WTC11 (cell line): Measurements from ENCODE around the gene GPER1. TPM values are rescaled to one million over a fixed set of nuclear protein-coding genes. Genes with fewer than 3 reads are reported as not detected.

Experiments
- ATAC-seq: fragments of 200-7000 bp; cut with Tn5 transposase; 2 replicates; pipeline ENCODE4 v1.10.0; 2021; ENCODE audit warnings: mild to moderate bottlenecking, moderate library complexity
- CTCF ChIA-PET: fragments of 300-600 bp; sonication (Branson Sonifier 250); formaldehyde crosslinking; loops from one replicate; lab custom pipeline; 2021; ENCODE audit warnings: antibody characterized with exemption; lab: Charles Lee
- POLR2A ChIA-PET: fragments of 350-600 bp; sonication (Branson Sonifier 250); formaldehyde crosslinking; loops from one replicate; lab custom pipeline; 2021; ENCODE audit warnings: antibody characterized with exemption; lab: Charles Lee
- DNase-seq: peaks from one replicate; pipeline ENCODE4 v3.0.0; 2021; ENCODE audit warnings: low spot score
- H3K27ac Mint-ChIP-seq: 2 replicates; pipeline ENCODE4 v1.8.0; 2021; ENCODE audit warnings: mixed read lengths
- H3K27me3 Mint-ChIP-seq: 2 replicates; pipeline ENCODE4 v1.8.0; 2021; ENCODE audit warnings: low read depth, mild to moderate bottlenecking, moderate library complexity, mixed read lengths
- H3K36me3 Mint-ChIP-seq: 2 replicates; pipeline ENCODE4 v1.8.0; 2021; ENCODE audit warnings: mixed read lengths
- H3K4me1 Mint-ChIP-seq: 2 replicates; pipeline ENCODE4 v1.8.0; 2022; ENCODE audit warnings: mixed read lengths
- H3K4me3 Mint-ChIP-seq: 2 replicates; pipeline ENCODE4 v1.8.0; 2021; ENCODE audit warnings: mild to moderate bottlenecking, moderate library complexity, mixed read lengths
- H3K9me3 Mint-ChIP-seq: 2 replicates; pipeline ENCODE4 v1.8.0; 2021; ENCODE audit warnings: mixed read lengths
- ELF4 ChIP-seq: sonication (generic); formaldehyde crosslinking; IDR thresholded peaks from 2 replicates; pipeline ENCODE4 v1.8.1; 2022; ENCODE audit warnings: low read depth, mild to moderate bottlenecking, moderate library complexity, missing genetic modification reagents
- FOXP1 ChIP-seq: sonication (generic); formaldehyde crosslinking; IDR thresholded peaks from 2 replicates; pipeline ENCODE4 v1.8.0; 2022; ENCODE audit warnings: missing genetic modification reagents, mild to moderate bottlenecking, moderate library complexity, borderline replicate concordance
- JAZF1 ChIP-seq: fragments of 250-450 bp; sonication (Bioruptor Pico); IDR thresholded peaks from 2 replicates; pipeline ENCODE4 v1.9.0; 2021; ENCODE audit warnings: moderate library complexity, mild to moderate bottlenecking, inconsistent platforms
- JUN ChIP-seq: sonication (generic); formaldehyde crosslinking; IDR thresholded peaks from 2 replicates; pipeline ENCODE4 v1.8.0; 2023; ENCODE audit warnings: mild to moderate bottlenecking, missing genetic modification reagents
- NR3C1 ChIP-seq: sonication (generic); formaldehyde crosslinking; conservative IDR thresholded peaks from 2 replicates; pipeline ENCODE4 v1.8.1; 2023; ENCODE audit warnings: low read depth, mild to moderate bottlenecking, missing genetic modification reagents
- PRRX2 ChIP-seq: fragments of 250-450 bp; sonication (Bioruptor Pico); IDR thresholded peaks from 2 replicates; pipeline ENCODE4 v1.8.0; 2021; ENCODE audit warnings: mild to moderate bottlenecking
- TCF7 ChIP-seq: sonication (generic); formaldehyde crosslinking; IDR thresholded peaks from 2 replicates; pipeline ENCODE4 v1.8.0; 2022; ENCODE audit warnings: mild to moderate bottlenecking, low read depth, missing genetic modification reagents, moderate library complexity
- TEAD1 ChIP-seq: sonication (generic); formaldehyde crosslinking; IDR thresholded peaks from 2 replicates; pipeline ENCODE4 v1.8.0; 2022; ENCODE audit warnings: mild to moderate bottlenecking, missing genetic modification reagents
- USF2 ChIP-seq: sonication (generic); formaldehyde crosslinking; IDR thresholded peaks from 2 replicates; pipeline ENCODE4 v1.8.1; 2023; ENCODE audit warnings: mild to moderate bottlenecking, missing genetic modification reagents, moderate library complexity
- ZBTB43 ChIP-seq: sonication (generic); formaldehyde crosslinking; IDR thresholded peaks from 2 replicates; pipeline ENCODE4 v1.8.1; 2023; ENCODE audit warnings: mild to moderate bottlenecking, missing genetic modification reagents
- ZNF423 ChIP-seq: fragments of 250-450 bp; sonication (Bioruptor Pico); IDR thresholded peaks from 2 replicates; pipeline ENCODE4 v2.1.2; 2022; ENCODE audit warnings: mild to moderate bottlenecking, moderate library complexity
- ZNF512 ChIP-seq: sonication (generic); formaldehyde crosslinking; IDR thresholded peaks from 2 replicates; pipeline ENCODE4 v1.8.1; 2022; ENCODE audit warnings: missing genetic modification reagents, borderline replicate concordance
- ZNF532 ChIP-seq: fragments of 250-450 bp; sonication (Bioruptor Pico); IDR thresholded peaks from 2 replicates; pipeline ENCODE4 v1.9.0; 2021; ENCODE audit warnings: mild to moderate bottlenecking, borderline replicate concordance
- ZNF671 ChIP-seq: fragments of 250-450 bp; sonication (Bioruptor Pico); IDR thresholded peaks from 2 replicates; pipeline ENCODE4 v1.8.0; 2021; ENCODE audit warnings: mild to moderate bottlenecking
- total RNA-seq: library from RNA; stranded (reverse); gene quantifications from 3 replicates; pipeline ENCODE4 v1.2.3, GENCODE V29; 2021
- TF ChIP-seq, protein P1 (sequence below): sonication (generic); formaldehyde crosslinking; IDR thresholded peaks from 2 replicates; pipeline ENCODE4 v1.8.1; 2023; ENCODE audit warnings: mild to moderate bottlenecking, missing genetic modification reagents, moderate library complexity
- TF ChIP-seq, protein P2 (sequence below): sonication (generic); formaldehyde crosslinking; IDR thresholded peaks from 2 replicates; pipeline ENCODE4 v1.8.1; 2023; ENCODE audit warnings: mild to moderate bottlenecking, missing genetic modification reagents
- TF ChIP-seq, protein P3 (sequence below): sonication (generic); formaldehyde crosslinking; IDR thresholded peaks from 2 replicates; pipeline ENCODE4 v1.8.0; 2023; ENCODE audit warnings: mild to moderate bottlenecking, missing genetic modification reagents
- TF ChIP-seq, protein P4 (sequence below): sonication (generic); formaldehyde crosslinking; IDR thresholded peaks from 2 replicates; pipeline ENCODE4 v1.8.0; 2022; ENCODE audit warnings: mild to moderate bottlenecking, missing genetic modification reagents
- TF ChIP-seq, protein P5 (sequence below): sonication (generic); formaldehyde crosslinking; IDR thresholded peaks from 2 replicates; pipeline ENCODE4 v1.8.0; 2022; ENCODE audit warnings: mild to moderate bottlenecking, missing genetic modification reagents
- TF ChIP-seq, protein P6 (sequence below): sonication (generic); formaldehyde crosslinking; IDR thresholded peaks from 2 replicates; pipeline ENCODE4 v1.8.0; 2023; ENCODE audit warnings: missing genetic modification reagents

Gene GPER1
- total RNA-seq, 1 experiment from 2014 or later, result 0.28 TPM

- ATAC-seq (no peak), DNase-seq (no peak)
- Mint-ChIP-seq H3K4me3 (peak overlapping the region; percentile 45), H3K27ac (peak overlapping the region; percentile 49; the same call in 1 of the 2 replicates), H3K4me1 (peaks cover 13% of the 10 kb centered on the region), H3K36me3 (no peaks in the 10 kb centered on the region), H3K27me3 (no peaks in the 10 kb centered on the region), H3K9me3 (no peaks in the 10 kb centered on the region)
- POLR2A ChIA-PET, result interaction anchor here (1.0 kb wide), 1 partner anchor 14 kb away, joined by 3 read pairs; the partner anchor contains the start of gene GPR146
- TF ChIP-seq ZNF671 (CRISPR knock-in tag) (no peak), ZNF532 (CRISPR knock-in tag) (no peak), ZNF512 (CRISPR knock-in tag) (no peak), ZNF423 (no peak), JUN (CRISPR knock-in tag) (no peak), ELF4 (CRISPR knock-in tag) (no peak), ZBTB43 (CRISPR knock-in tag) (no peak), JAZF1 (no peak), TEAD1 (CRISPR knock-in tag) (no peak), NR3C1 (no peak), FOXP1 (CRISPR knock-in tag) (no peak), PRRX2 (no peak), USF2 (CRISPR knock-in tag) (no peak), TCF7 (CRISPR knock-in tag) (no peak)
- TF ChIP-seq, protein P1, sequence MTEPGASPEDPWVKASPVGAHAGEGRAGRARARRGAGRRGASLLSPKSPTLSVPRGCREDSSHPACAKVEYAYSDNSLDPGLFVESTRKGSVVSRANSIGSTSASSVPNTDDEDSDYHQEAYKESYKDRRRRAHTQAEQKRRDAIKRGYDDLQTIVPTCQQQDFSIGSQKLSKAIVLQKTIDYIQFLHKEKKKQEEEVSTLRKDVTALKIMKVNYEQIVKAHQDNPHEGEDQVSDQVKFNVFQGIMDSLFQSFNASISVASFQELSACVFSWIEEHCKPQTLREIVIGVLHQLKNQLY (CRISPR knock-in tag), result no peak
- TF ChIP-seq, protein P2, sequence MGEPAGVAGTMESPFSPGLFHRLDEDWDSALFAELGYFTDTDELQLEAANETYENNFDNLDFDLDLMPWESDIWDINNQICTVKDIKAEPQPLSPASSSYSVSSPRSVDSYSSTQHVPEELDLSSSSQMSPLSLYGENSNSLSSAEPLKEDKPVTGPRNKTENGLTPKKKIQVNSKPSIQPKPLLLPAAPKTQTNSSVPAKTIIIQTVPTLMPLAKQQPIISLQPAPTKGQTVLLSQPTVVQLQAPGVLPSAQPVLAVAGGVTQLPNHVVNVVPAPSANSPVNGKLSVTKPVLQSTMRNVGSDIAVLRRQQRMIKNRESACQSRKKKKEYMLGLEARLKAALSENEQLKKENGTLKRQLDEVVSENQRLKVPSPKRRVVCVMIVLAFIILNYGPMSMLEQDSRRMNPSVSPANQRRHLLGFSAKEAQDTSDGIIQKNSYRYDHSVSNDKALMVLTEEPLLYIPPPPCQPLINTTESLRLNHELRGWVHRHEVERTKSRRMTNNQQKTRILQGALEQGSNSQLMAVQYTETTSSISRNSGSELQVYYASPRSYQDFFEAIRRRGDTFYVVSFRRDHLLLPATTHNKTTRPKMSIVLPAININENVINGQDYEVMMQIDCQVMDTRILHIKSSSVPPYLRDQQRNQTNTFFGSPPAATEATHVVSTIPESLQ (CRISPR knock-in tag), result no peak
- TF ChIP-seq, protein P3, sequence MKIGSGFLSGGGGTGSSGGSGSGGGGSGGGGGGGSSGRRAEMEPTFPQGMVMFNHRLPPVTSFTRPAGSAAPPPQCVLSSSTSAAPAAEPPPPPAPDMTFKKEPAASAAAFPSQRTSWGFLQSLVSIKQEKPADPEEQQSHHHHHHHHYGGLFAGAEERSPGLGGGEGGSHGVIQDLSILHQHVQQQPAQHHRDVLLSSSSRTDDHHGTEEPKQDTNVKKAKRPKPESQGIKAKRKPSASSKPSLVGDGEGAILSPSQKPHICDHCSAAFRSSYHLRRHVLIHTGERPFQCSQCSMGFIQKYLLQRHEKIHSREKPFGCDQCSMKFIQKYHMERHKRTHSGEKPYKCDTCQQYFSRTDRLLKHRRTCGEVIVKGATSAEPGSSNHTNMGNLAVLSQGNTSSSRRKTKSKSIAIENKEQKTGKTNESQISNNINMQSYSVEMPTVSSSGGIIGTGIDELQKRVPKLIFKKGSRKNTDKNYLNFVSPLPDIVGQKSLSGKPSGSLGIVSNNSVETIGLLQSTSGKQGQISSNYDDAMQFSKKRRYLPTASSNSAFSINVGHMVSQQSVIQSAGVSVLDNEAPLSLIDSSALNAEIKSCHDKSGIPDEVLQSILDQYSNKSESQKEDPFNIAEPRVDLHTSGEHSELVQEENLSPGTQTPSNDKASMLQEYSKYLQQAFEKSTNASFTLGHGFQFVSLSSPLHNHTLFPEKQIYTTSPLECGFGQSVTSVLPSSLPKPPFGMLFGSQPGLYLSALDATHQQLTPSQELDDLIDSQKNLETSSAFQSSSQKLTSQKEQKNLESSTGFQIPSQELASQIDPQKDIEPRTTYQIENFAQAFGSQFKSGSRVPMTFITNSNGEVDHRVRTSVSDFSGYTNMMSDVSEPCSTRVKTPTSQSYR (CRISPR knock-in tag), result no peak
- TF ChIP-seq, protein P4, sequence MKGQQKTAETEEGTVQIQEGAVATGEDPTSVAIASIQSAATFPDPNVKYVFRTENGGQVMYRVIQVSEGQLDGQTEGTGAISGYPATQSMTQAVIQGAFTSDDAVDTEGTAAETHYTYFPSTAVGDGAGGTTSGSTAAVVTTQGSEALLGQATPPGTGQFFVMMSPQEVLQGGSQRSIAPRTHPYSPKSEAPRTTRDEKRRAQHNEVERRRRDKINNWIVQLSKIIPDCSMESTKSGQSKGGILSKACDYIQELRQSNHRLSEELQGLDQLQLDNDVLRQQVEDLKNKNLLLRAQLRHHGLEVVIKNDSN (CRISPR knock-in tag), result no peak
- TF ChIP-seq, protein P5, sequence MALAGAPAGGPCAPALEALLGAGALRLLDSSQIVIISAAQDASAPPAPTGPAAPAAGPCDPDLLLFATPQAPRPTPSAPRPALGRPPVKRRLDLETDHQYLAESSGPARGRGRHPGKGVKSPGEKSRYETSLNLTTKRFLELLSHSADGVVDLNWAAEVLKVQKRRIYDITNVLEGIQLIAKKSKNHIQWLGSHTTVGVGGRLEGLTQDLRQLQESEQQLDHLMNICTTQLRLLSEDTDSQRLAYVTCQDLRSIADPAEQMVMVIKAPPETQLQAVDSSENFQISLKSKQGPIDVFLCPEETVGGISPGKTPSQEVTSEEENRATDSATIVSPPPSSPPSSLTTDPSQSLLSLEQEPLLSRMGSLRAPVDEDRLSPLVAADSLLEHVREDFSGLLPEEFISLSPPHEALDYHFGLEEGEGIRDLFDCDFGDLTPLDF (CRISPR knock-in tag), result no peak
- TF ChIP-seq, protein P6, sequence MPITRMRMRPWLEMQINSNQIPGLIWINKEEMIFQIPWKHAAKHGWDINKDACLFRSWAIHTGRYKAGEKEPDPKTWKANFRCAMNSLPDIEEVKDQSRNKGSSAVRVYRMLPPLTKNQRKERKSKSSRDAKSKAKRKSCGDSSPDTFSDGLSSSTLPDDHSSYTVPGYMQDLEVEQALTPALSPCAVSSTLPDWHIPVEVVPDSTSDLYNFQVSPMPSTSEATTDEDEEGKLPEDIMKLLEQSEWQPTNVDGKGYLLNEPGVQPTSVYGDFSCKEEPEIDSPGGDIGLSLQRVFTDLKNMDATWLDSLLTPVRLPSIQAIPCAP (CRISPR knock-in tag), result no peak
- CTCF ChIA-PET, result interaction anchor here (0.7 to 4.3 kb wide), 4 partner anchors 15 to 117 kb away, joined by 3 to 53 read pairs (median 12); partner anchors contain the start of gene GPR146
These were observed 29.1 kb upstream of the GPER1 start for GRCh38 chr7:1058821-1059199.
